CD8-positive, alpha-beta memory T cell (primary cell): ENCODE measurements around the gene PDIA6. TPM values are rescaled to one million over a fixed set of nuclear protein-coding genes. Genes with fewer than 3 reads are reported as not detected.
A peak's percentile ranks its signal among the peaks of the same experiment; 100 is the strongest.

ENCODE experiments used
- CTCF ChIA-PET: fragments of 350-600 bp; sonication (Branson Sonifier 250); formaldehyde crosslinking; loops from one replicate; lab custom pipeline; 2021; ENCODE audit warnings: antibody characterized with exemption; lab: Charles Lee
- POLR2A ChIA-PET: fragments of 350-600 bp; sonication (Branson Sonifier 250); formaldehyde crosslinking; loops from one replicate; lab custom pipeline; 2021; ENCODE audit warnings: antibody characterized with exemption; lab: Charles Lee
- DNase-seq, 5 donors: peaks; one replicate each; pipeline versions ENCODE4 v3.0.0 to v3.0.0-alpha.2; 2020 to 2022; ENCODE audit warnings: mixed read lengths in 1 of 5
- H3K27ac ChIP-seq: one replicate; pipeline ENCODE4 v1.7.0; 2013; ENCODE audit warnings: low read depth, mild to moderate bottlenecking, low read length, moderate library complexity
- H3K27me3 ChIP-seq: 2 replicates; pipeline ENCODE4 v1.7.0; 2013; ENCODE audit warnings: low read length, mild to moderate bottlenecking; ENCODE audit not compliant: insufficient read depth, poor library complexity, severe bottlenecking
- H3K36me3 ChIP-seq: 2 replicates; pipeline ENCODE4 v1.7.0; 2013; ENCODE audit warnings: mild to moderate bottlenecking, low read length, moderate library complexity; ENCODE audit not compliant: insufficient read depth
- H3K4me1 ChIP-seq: 2 replicates; pipeline ENCODE4 v1.7.0; 2013; ENCODE audit warnings: mild to moderate bottlenecking, low read length, moderate library complexity; ENCODE audit not compliant: insufficient read depth
- H3K4me3 ChIP-seq: 2 replicates; pipeline ENCODE4 v1.7.0; 2013; ENCODE audit warnings: mild to moderate bottlenecking, low read length
- H3K9me3 ChIP-seq: 2 replicates; pipeline ENCODE4 v1.7.0; 2013; ENCODE audit warnings: mild to moderate bottlenecking, low read length
- H3K27ac Mint-ChIP-seq, 8 donors: one replicate each; pipeline ENCODE4 v1.8.0; 2020 to 2021; ENCODE audit warnings: mixed read lengths in 8 of 8, mild to moderate bottlenecking in 6 of 8, inconsistent platforms in 3 of 8, moderate library complexity in 3 of 8
- H3K27me3 Mint-ChIP-seq, 2 donors: one replicate each; pipeline ENCODE4 v1.8.0; 2020 to 2021; ENCODE audit warnings: mixed read lengths in 2 of 2, mild to moderate bottlenecking in 1 of 2, moderate library complexity in 1 of 2
- H3K36me3 Mint-ChIP-seq, 3 donors: one replicate each; pipeline ENCODE4 v1.8.0; 2020 to 2021; ENCODE audit warnings: mixed read lengths in 3 of 3, inconsistent platforms in 1 of 3, mild to moderate bottlenecking in 1 of 3
- H3K4me1 Mint-ChIP-seq, 3 donors: one replicate each; pipeline ENCODE4 v1.8.0; 2020 to 2021; ENCODE audit warnings: mixed read lengths in 3 of 3, inconsistent platforms in 1 of 3, mild to moderate bottlenecking in 1 of 3
- H3K4me3 Mint-ChIP-seq, 7 donors: one replicate each; pipeline ENCODE4 v1.8.0; 2020 to 2021; ENCODE audit warnings: mixed read lengths in 7 of 7, mild to moderate bottlenecking in 6 of 7, moderate library complexity in 4 of 7, inconsistent platforms in 2 of 7
- H3K9me3 Mint-ChIP-seq, 5 donors: one replicate each; pipeline ENCODE4 v1.8.0; 2020 to 2022; ENCODE audit warnings: mixed read lengths in 5 of 5, mild to moderate bottlenecking in 3 of 5, moderate library complexity in 2 of 5, inconsistent platforms in 1 of 5
- polyA plus RNA-seq: library from polyadenylated mRNA; unstranded; fragments of 300-500 nt; fragmentation: Illumina TruSeq; gene quantifications from one replicate; pipeline ENCODE4 v1.2.3, GENCODE V29; 2021
- total RNA-seq, 2 experiments: library from RNA; stranded (reverse); gene quantifications; one replicate each; pipeline ENCODE4 v1.2.3, GENCODE V29; 2021

The PDIA6 gene
- total and polyA plus RNA-seq, 3 experiments from 2014 or later = 158 to 181 (median 178) TPM

DNA sequence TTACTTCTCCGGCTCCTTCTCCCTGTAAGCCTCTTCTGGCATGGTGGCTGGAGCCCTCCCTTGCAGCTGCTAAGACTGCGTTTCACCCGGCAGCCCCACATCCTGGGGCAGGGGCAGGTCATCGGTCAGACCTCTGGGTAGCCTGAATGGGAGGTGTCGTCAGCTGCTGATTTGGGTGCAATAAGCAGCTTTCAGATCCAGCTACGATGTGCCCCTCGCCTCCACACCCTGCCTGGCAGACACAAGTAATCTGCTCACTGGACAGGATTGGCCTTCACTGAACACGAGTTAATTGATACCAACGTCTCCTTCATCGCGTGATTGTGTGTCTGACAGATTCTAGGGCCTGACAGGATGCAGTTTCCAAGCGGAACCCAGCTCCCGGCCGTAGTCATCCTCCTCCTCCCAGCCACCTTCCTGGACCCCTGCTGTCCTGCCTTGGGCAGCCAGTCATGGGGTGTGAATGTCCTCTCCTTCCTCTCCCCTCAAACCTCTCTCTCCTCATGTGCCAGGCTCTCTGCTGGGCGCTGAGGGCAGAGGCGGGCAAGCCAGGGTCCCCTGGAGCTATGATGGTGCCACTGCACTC lies 18.9 kb upstream of the PDIA6 start:
- Mint-ChIP-seq H3K27me3 (peaks cover 16 to 37% of the 10 kb centered on the region in 2 donors), H3K27ac (no peak overlapping the region), H3K4me3 (no peak overlapping the region), H3K36me3 (no peaks in the 10 kb centered on the region), H3K4me1 (peaks cover 5 to 8% (median 5%) of the 10 kb centered on the region in 3 donors), H3K9me3 (no peaks in the 10 kb centered on the region)
- CTCF ChIA-PET = interaction anchor here (1.1 to 9.2 kb wide), 9 partner anchors 9 to 753 kb away, joined by 3 to 231 read pairs (median 7); a partner anchor contains a TSS
- Histone ChIP-seq H3K36me3 (no peaks in the 10 kb centered on the region), H3K27ac (no peak overlapping the region), H3K4me3 (no peak overlapping the region), H3K9me3 (no peaks in the 10 kb centered on the region), H3K4me1 (peaks cover 9% of the 10 kb centered on the region), H3K27me3 (no peaks in the 10 kb centered on the region)
- POLR2A ChIA-PET = interaction anchor here (0.8 kb wide), 1 partner anchor 19 kb away, joined by 3 read pairs; the partner anchor contains the start of gene PDIA6
- no peak for DNase-seq

- no peak for DNase-seq
- H3K4me3 ChIP-seq = no peak overlapping the region
- POLR2A ChIA-PET = no interaction called here
- H3K4me1 ChIP-seq = peaks cover 9% of the 10 kb centered on the region
- no peak overlapping the region for H3K27ac ChIP-seq
- Mint-ChIP-seq H3K4me3 (no peak overlapping the region), H3K4me1 (peaks cover 5 to 8% (median 5%) of the 10 kb centered on the region in 3 donors), H3K36me3 (no peaks in the 10 kb centered on the region), H3K27ac (no peak overlapping the region), H3K27me3 (peaks cover 16 to 41% of the 10 kb centered on the region in 2 donors), H3K9me3 (no peaks in the 10 kb centered on the region)
- CTCF ChIA-PET = interaction anchor here (1.1 to 9.2 kb wide), 7 partner anchors 8 to 296 kb away, joined by 3 to 231 read pairs (median 7); a partner anchor contains a TSS
- H3K27me3 ChIP-seq = no peaks in the 10 kb centered on the region
- H3K36me3 ChIP-seq = no peaks in the 10 kb centered on the region
- H3K9me3 ChIP-seq = no peaks in the 10 kb centered on the region
These were observed 18.2 kb upstream of the PDIA6 start for GRCh38 chr2:10830641-10831399.

GRCh38 chr2:10830203-10830602 lies 17.6 kb upstream of the PDIA6 start:
- DNase-seq = no peak
- Histone ChIP-seq H3K27me3 (no peaks in the 10 kb centered on the region), H3K4me1 (peaks cover 6% of the 10 kb centered on the region), H3K27ac (no peak overlapping the region), H3K4me3 (no peak overlapping the region), H3K36me3 (no peaks in the 10 kb centered on the region), H3K9me3 (no peaks in the 10 kb centered on the region)
- ChIA-PET CTCF (interaction anchor here (0.9 to 9.2 kb wide), 5 partner anchors 10 to 296 kb away, joined by 3 to 231 read pairs (median 4); partner anchors contain the start of gene PDIA6), POLR2A (no interaction called here)
- H3K4me3 Mint-ChIP-seq = no peak overlapping the region
- H3K27ac Mint-ChIP-seq = no peak overlapping the region
- peaks cover 5 to 8% (median 5%) of the 10 kb centered on the region in 3 donors for H3K4me1 Mint-ChIP-seq
- no peaks in the 10 kb centered on the region for H3K9me3 Mint-ChIP-seq
- no peaks in the 10 kb centered on the region for H3K36me3 Mint-ChIP-seq
- peaks cover 16 to 45% of the 10 kb centered on the region in 2 donors for H3K27me3 Mint-ChIP-seq

DNA sequence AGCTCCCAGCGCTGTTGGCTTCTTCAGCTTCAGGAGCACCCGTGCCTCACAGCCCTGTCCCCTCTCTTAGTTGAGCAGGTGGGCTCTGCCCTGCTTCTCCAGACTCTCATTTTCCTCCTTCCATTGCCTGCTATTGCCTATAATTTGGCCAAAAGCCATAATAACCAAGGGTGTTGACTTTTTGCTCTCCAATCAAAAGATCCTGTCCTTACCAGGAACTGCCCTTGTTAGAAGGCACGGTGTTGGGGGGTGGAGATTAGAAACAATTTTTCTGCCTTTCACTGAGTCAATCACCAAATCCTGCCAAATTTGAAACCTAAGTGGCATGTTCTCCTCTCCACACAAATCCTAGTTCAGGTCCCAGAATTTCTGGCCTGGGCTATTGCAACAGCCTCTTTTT lies 16.7 kb upstream of the PDIA6 start:
- Mint-ChIP-seq H3K4me1 (peaks cover 5 to 8% (median 5%) of the 10 kb centered on the region in 3 donors), H3K9me3 (no peaks in the 10 kb centered on the region), H3K4me3 (no peak overlapping the region), H3K27ac (no peak overlapping the region), H3K27me3 (peaks cover 14 to 54% of the 10 kb centered on the region in 2 donors), H3K36me3 (no peaks in the 10 kb centered on the region)
- Histone ChIP-seq H3K36me3 (no peaks in the 10 kb centered on the region), H3K4me1 (peaks cover 3% of the 10 kb centered on the region), H3K4me3 (no peak overlapping the region), H3K9me3 (no peaks in the 10 kb centered on the region), H3K27ac (no peak overlapping the region), H3K27me3 (no peaks in the 10 kb centered on the region)
- DNase-seq = no peak
- ChIA-PET CTCF (interaction anchor here (0.9 to 9.2 kb wide), 3 partner anchors 9 to 297 kb away, joined by 3 to 231 read pairs (median 4); partner anchors contain the start of gene PDIA6), POLR2A (no interaction called here)

GRCh38 chr2:10828346-10828745 lies 15.8 kb upstream of the PDIA6 start:
- CTCF ChIA-PET = interaction anchor here (9.2 kb wide), 1 partner anchor 298 kb away, joined by 231 read pairs; a partner anchor contains a TSS
- Mint-ChIP-seq H3K36me3 (no peaks in the 10 kb centered on the region), H3K27me3 (peaks cover 21 to 58% of the 10 kb centered on the region in 2 donors)

DNA sequence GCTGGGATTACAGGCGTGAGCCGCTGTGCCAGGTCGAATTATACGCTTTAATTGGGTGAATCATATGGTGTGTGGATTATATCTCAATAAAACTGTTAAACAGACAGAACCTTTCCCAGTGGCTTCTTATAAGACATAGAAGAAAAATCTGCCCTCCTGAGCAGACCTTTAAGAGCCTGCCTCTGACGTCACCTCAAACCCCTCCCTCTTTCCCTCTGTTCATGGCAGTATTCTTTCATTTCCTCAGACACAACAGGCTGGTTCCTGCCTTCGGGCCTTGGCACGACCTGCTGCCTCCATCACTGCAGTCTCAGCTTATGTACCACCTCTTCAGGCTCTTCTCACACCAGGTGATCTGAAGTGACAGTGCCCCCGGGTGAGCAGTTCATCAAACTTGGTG lies 14.0 kb upstream of the PDIA6 start:
- ChIA-PET CTCF (no interaction called here), POLR2A (no interaction called here)
- H3K36me3 Mint-ChIP-seq = no peaks in the 10 kb centered on the region
- Histone ChIP-seq H3K36me3 (no peaks in the 10 kb centered on the region), H3K27me3 (no peaks in the 10 kb centered on the region), H3K4me3 (no peak overlapping the region), H3K27ac (no peak overlapping the region), H3K9me3 (no peaks in the 10 kb centered on the region), H3K4me1 (no peaks in the 10 kb centered on the region)
- peaks cover 12 to 54% of the 10 kb centered on the region in 2 donors for H3K27me3 Mint-ChIP-seq
- H3K4me1 Mint-ChIP-seq = no peaks in the 10 kb centered on the region
- H3K27ac Mint-ChIP-seq = peak overlapping the region in 1 of 8 donors; percentile 34
- no peak overlapping the region for H3K4me3 Mint-ChIP-seq
- no peaks in the 10 kb centered on the region for H3K9me3 Mint-ChIP-seq
- no peak for DNase-seq

More at GRCh38 chr2:10828346-10828745, 15.8 kb upstream of the PDIA6 start:
- Histone ChIP-seq H3K9me3 (no peaks in the 10 kb centered on the region), H3K4me1 (peaks cover 3% of the 10 kb centered on the region), H3K4me3 (no peak overlapping the region), H3K27ac (no peak overlapping the region), H3K27me3 (no peaks in the 10 kb centered on the region), H3K36me3 (no peaks in the 10 kb centered on the region)
- no peaks in the 10 kb centered on the region for H3K9me3 Mint-ChIP-seq
- H3K27ac Mint-ChIP-seq = no peak overlapping the region
- DNase-seq = no peak
- H3K4me1 Mint-ChIP-seq = peaks cover 5 to 8% (median 5%) of the 10 kb centered on the region in 3 donors
- POLR2A ChIA-PET = no interaction called here
- H3K4me3 Mint-ChIP-seq = no peak overlapping the region

DNA sequence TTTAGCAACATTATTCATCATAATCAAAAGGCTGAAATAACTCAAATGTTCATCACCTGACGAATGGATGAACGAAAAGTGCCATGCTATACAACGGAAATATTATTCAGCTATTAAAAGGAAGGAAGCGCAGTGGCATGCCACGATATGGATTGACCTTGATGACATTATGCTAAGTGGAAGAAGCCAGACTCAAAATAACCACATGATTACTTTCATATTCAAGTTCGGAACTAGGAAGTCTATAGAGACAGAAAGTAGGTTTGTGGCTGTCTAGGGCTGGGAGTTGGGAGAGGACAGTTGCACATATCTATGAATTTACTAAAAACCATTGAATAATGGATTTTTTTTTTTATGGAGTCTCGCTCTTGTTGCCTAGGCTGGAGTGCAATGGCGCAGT lies 13.4 kb upstream of the PDIA6 start:
- Histone ChIP-seq H3K36me3 (no peaks in the 10 kb centered on the region), H3K9me3 (no peaks in the 10 kb centered on the region), H3K27me3 (no peaks in the 10 kb centered on the region), H3K27ac (no peak overlapping the region), H3K4me3 (no peak overlapping the region), H3K4me1 (no peaks in the 10 kb centered on the region)
- no peaks in the 10 kb centered on the region for H3K9me3 Mint-ChIP-seq
- ChIA-PET CTCF (no interaction called here), POLR2A (no interaction called here)
- H3K27ac Mint-ChIP-seq = no peak overlapping the region
- H3K36me3 Mint-ChIP-seq = no peaks in the 10 kb centered on the region
- DNase-seq = no peak
- peaks cover 9 to 49% of the 10 kb centered on the region in 2 donors for H3K27me3 Mint-ChIP-seq
- no peak overlapping the region for H3K4me3 Mint-ChIP-seq
- no peaks in the 10 kb centered on the region for H3K4me1 Mint-ChIP-seq

- POLR2A ChIA-PET = no interaction called here
- Mint-ChIP-seq H3K36me3 (no peaks in the 10 kb centered on the region), H3K4me1 (no peaks in the 10 kb centered on the region), H3K9me3 (no peaks in the 10 kb centered on the region), H3K27me3 (peaks cover 9 to 42% of the 10 kb centered on the region in 2 donors), H3K4me3 (no peak overlapping the region), H3K27ac (no peak overlapping the region)
- Histone ChIP-seq H3K9me3 (no peaks in the 10 kb centered on the region), H3K27ac (no peak overlapping the region), H3K4me1 (no peaks in the 10 kb centered on the region), H3K27me3 (no peaks in the 10 kb centered on the region), H3K4me3 (no peak overlapping the region), H3K36me3 (no peaks in the 10 kb centered on the region)
- no peak for DNase-seq
- CTCF ChIA-PET = interaction anchor here (0.5 to 1.3 kb wide), 4 partner anchors 9 to 105 kb away, joined by 3 to 4 read pairs (median 4); no protein-coding TSS in a partner anchor
These were observed 11.6 kb upstream of the PDIA6 start for GRCh38 chr2:10824191-10824590.
